Left ventricle myocardium superior (tissue), 1 donor: Measurements from ENCODE around the gene RAB34. TPM values are rescaled to one million over a fixed set of nuclear protein-coding genes. Genes with fewer than 3 reads are reported as not detected.

ENCODE experiments used
- ATAC-seq: fragments of 200-7000 bp; cut with Tn5 transposase; one replicate; pipeline ENCODE4 v1.9.1; 2020; ENCODE audit warnings: mild to moderate bottlenecking, moderate library complexity
- DNase-seq: peaks from one replicate; pipeline ENCODE4 v3.0.0-alpha.2; 2020
- intact Hi-C: fragments of 100-400 bp; cut with micrococcal nuclease; formaldehyde crosslinking; loops from one replicate; pipeline ENCODE4 v1.11.0; 2022
- total RNA-seq: library from RNA; stranded (reverse); fragmentation: NEBNext Ultra II Directional; extraction: Animal tissue kit (Norgen Biotek cat#: 25700); gene quantifications from one replicate; pipeline ENCODE4 v1.2.1, GENCODE V29; 2021
- donor health status: DM: no; HTN: yes; CAD: no; lungs with severe emphysema.

RAB34 gene
- total RNA-seq, 1 donor from 2014 or later = 14.8 TPM

DNA sequence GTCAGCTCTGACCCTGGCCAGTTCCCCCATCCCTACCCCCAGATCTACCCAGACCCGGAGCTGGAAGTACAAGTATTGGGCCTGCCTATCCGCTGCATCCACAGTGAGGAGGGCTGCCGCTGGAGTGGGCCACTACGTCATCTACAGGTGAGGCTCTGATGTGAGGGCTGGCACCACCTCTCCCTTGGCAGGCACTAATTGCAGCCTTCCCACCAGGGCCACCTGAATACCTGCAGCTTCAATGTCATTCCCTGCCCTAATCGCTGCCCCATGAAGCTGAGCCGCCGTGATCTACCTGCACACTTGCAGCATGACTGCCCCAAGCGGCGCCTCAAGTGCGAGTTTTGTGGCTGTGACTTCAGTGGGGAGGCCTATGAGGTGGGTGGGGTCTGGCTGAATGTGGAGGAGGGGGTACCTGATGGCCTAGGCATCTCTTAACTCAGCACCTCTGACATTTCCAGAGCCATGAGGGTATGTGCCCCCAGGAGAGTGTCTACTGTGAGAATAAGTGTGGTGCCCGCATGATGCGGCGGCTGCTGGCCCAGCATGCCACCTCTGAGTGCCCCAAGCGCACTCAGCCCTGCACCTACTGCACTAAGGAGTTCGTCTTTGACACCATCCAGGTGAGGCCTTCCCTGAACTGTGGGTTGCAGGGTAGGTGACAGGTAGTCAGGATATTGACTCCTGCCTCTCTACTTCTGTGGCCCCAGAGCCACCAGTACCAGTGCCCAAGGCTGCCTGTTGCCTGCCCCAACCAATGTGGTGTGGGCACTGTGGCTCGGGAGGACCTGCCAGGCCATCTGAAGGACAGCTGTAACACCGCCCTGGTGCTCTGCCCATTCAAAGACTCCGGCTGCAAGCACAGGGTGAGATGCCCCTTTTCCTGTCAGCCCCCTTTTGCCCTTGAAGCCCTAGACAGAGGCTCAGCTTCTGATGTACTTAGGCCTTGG, 30.4 kb upstream of the RAB34 start:
- no peak for DNase-seq
- intact Hi-C loops = no loop called here
- no peak for ATAC-seq

- no peak for DNase-seq
- ATAC-seq = no peak
- intact Hi-C loops = no loop called here
Observed at GRCh38 chr17:28747051-28747691, 29.5 kb upstream of the RAB34 start.

- DNase-seq (no peak), ATAC-seq (no peak)
- intact Hi-C loops = no loop called here
Observed at GRCh38 chr17:28746611-28747050, 29.0 kb upstream of the RAB34 start.

DNA sequence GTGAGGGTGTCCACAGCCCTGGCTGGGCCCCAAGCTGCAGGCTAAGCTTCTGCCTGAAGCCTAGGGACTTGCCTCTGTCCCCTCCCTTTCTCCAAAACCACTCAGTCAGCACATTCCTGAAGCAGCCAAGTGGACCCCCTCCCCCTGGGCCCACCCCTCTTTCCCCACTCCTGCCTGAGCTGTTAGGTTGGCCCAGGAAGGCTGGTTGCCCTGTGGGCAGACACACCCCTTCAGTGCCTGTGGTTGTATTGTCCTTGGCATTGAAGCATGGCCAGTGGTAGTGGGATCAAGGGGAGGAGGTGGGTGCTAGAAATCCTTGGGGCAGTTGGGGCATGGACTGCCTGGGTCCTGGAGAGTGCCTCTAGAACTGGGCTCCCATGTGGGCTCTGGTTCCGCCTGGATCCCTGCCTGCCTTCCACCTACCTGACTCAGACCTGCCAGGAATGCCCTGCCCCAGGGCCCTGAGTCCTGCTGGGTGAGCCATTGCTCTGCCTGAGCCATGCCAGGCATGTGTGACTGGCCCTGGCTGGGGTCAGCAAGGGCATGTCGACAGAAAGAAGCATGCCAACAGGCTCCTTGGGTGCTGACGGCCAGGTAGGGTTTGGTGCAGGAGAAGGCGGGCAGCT, 28.2 kb upstream of the RAB34 start:
- no peak for ATAC-seq
- intact Hi-C loops = no loop called here

GRCh38 chr17:28744972-28745785, 27.5 kb upstream of the RAB34 start:
- ATAC-seq (peak; percentile 19), DNase-seq (peak; percentile 47)
- intact Hi-C loops = no loop called here

More for the DNA sequence above, 28.2 kb upstream of the RAB34 start:
- no peak for DNase-seq

- DNase-seq = peak; percentile 61
- peak; percentile 21 for ATAC-seq
- intact Hi-C loops = no loop called here
Observed at GRCh38 chr17:28744104-28744971, 26.7 kb upstream of the RAB34 start.

DNA sequence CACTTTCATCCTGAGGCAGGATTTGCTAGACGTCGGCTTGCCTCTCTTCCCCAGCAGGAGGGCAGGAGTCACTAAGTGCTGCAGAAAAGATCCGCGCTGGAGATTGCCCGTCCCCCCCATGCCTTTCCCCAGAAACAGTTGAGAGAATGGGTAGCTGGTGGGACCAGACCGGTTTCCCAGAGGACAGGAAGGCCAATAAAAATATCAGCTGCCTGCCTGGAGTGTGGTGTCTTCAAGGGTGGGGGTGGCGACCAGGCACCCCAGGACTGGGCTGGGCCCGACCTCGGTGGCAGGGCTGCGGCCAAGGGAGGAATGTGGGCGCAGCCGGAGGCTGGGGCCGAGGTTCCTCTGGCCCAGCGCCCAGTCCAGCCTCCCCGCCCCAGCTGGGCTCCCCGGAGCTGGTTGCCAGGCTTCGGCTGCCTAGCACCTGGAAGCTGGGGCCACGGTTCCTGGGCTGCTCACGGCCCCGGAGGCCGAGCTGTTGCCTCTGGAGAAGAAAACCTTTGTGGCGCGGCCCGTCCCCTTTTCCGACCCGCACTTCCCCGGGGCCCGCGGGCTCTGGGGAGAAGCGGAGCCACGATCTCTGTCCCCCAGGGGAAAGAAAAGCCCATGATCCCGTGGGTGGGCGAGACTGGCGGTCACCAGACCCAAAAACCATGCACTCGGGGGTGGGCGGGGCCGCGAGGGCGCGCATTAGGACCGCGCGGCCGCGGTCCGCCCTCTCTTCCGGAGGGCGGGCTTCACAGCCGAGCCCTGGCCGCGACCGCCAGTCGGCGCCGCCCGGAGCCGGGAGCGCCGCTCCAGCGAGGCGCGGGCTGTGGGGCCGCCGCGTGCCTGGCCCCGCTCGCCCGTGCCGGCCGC, 25.8 kb upstream of the RAB34 start, which contains the start of gene TRAF4:
Gene TRAF4 (plus strand): TSS at position 769 of the 861 bp plus-strand sequence. CDS start 102 bp downstream, outside the sequence.
- DNase-seq (peak; percentile 89), ATAC-seq (peak; percentile 92)
- intact Hi-C loops = no loop called here

DNA sequence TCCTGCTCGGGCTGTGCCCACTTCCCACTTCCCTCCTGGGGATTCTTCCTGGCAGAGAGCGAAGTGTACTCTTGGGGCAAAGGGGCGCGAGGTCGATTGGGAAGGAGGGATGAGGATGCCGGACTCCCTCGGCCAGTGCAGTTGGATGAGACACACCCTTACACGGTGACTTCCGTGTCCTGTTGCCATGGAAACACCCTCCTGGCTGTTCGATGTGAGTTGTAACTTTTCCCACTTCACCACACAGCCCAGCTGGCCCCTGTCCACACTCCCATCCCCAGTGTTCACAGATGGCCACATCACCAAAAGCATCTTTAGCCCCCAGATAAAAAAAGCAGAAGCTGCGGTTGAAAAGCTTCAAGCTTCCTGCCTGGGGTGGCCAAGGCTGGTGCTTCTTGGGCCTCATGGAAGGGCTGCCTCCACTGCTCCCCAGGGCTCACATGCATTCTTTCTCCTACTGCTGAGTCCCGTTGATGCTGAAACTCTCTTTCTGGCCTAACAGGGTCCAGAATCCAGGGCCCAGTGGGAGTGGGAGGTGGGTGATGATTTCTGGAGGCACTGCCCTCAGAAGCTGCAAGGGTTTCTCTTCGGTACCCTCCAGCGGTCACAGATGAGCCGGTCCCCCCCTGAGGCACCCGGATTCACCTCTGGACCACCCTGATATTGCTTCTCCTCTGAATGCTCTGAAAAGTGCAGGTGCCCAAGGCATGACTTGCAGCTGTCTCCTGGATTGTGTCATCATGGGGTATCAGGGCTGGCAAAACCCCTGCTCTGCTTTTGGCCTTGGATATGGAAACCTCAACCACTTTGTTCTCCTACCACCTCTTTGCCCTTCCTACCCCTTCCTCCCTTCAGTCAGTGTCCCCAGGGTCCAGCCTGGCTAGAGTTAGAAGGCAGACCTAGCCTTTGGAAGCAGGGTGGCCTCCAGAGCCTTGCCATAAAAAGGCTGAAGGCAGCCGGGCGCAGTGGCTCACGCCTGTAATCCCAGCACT, 24.0 kb upstream of the RAB34 start:
- ATAC-seq (no peak), DNase-seq (no peak)
- intact Hi-C loops = no loop called here

DNA sequence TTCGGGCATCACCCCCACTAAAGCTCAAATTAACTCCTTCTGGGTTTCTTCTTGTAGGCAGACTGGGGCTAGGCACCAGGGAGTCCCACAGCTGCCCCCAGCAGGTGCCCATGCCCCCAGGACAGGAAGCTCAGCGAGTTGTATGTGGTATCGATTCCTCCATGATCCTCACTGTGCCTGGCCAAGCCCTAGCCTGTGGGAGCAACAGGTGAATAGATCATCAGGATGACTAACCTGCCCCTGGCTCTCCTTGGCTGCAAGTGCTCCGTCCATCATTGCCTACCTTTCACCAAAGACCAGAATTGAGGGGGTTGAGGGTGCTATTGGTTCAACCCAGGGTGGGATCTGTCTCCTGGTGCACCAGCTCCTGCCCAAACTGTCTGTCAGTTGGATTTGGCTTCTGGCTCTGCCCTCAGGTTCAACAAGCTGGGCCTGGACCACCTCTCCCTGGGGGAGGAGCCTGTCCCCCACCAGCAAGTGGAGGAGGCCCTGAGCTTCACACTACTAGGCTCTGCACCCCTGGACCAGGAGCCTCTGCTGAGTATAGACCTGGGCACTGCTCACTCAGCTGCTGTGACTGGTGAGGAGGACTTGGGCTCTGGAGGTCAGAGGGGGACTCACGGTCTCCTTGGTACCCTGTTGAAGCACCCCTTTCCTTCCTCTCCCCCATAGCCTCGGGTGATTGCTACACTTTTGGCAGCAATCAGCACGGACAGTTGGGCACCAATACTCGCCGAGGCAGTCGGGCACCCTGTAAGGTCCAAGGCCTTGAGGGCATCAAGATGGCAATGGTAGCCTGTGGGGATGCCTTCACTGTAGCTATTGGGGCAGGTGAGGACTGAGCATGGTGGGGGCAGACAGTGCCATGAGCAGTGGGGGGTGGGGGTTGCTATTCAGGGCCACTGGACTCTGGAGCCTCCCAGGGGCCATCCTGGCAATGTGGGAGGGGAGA, 23.0 kb upstream of the RAB34 start:
- no peak for ATAC-seq
- intact Hi-C loops = no loop called here
- no peak for DNase-seq

DNA sequence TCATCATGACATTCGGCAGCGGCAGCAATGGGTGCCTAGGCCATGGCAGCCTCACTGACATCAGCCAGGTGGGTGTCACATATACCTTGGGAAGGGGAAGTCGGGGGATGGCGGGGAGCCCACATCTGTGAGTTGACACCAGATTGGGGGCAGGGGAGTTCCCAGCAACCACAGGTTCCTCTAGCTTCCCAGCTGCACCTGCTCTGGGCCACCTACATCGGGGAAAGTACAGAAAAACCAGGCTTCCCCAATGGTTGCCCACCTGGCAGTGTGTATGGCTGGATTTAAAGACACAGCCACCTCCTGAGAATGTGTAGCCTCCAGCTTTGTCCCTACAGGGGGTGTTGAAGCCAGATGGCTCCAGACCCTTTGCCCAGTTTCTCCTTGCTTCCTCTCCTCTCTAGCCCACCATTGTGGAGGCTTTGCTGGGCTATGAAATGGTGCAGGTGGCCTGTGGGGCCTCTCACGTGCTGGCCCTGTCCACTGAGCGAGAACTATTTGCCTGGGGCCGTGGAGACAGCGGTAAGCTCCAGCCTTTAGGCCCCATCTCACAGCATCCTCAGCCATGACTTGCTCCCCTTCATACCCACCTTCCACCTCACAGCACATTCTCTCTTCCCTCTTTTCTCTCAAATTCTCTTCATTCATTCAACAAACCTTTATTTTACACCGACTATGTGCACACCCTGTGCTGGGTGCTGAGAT, 21.2 kb upstream of the RAB34 start:
- ATAC-seq = no peak
- no peak for DNase-seq
- intact Hi-C loops = no loop called here

DNA sequence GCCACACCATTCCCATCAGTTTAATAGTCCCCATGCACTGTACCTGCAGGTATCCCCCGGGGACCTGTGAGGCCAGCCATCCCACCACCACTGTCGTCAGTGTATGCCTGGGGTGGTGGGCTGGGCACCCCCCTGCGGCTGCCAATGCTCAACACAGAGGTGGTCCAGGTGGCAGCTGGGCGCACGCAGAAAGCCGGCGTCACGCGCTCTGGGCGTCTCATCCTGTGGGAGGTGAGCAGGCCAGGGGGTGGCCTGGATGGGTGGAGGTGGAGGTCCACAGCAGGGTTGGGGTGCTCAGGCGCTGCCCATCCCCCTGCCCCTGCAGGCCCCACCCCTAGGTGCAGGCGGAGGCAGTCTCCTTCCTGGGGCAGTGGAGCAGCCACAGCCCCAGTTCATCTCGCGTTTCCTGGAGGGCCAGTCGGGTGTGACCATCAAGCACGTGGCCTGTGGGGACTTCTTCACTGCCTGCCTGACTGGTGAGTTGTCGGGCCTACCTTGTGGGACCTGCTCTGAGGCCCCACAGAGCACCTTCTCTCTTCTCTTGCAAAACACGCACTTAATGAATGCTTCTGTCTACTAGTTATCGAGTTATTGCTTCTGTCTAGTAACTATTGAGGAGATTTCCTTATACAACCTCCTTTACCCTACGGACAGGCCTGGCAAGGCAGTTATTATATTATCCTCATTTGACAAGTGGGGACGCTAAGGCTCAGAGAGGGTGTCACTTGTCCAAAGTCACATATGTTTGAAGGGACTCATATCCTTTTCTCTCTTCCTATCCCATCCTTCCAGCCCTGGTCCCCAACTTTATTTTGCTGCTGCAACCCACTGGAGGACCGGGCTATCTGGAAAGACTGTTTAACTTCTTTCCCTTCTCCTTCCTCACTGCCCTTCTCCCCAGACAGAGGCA, 20.4 kb upstream of the RAB34 start:
- DNase-seq (no peak), ATAC-seq (no peak)
- intact Hi-C loops = no loop called here

DNA sequence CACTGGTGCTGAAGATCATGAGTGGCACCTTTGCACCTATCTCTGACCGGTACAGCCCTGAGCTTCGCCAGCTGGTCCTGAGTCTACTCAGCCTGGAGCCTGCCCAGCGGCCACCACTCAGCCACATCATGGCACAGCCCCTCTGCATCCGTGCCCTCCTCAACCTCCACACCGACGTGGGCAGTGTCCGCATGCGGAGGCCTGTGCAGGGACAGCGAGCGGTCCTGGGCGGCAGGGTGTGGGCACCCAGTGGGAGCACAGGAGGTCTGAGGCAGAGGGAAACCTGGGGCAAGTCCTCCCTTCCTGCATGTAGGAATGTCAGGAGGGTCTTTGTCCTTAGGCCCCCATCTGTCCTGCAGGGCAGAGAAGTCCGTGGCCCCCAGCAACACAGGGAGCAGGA, 19.6 kb upstream of the RAB34 start:
- ATAC-seq (no peak), DNase-seq (no peak)
- intact Hi-C loops = no loop called here
